Measurements from ENCODE around the gene HNRNPA2B1. TPM values are rescaled to one million over a fixed set of nuclear protein-coding genes. Genes with fewer than 3 reads are reported as not detected.

HNRNPA2B1 gene
- total RNA-seq, result 100 to 1,000 TPM; 269 to 275 TPM
- long read RNA-seq, donor 1, full-length matches to known transcripts, result 59 of 87 reads
- long read RNA-seq, donor 1, partial matches to known transcripts, result 9 of 87 reads
- long read RNA-seq, donor 1, other reads (novel, unspliced or antisense), result 19 of 87 reads
- long read RNA-seq, donor 2, full-length matches to known transcripts, result 80 of 120 reads
- long read RNA-seq, donor 2, partial matches to known transcripts, result 17 of 120 reads
- long read RNA-seq, donor 2, other reads (novel, unspliced or antisense), result 23 of 120 reads

- DNase-seq (ENCODE audit: low spot score), result peak; percentile 99
- intact Hi-C loops (cut with DNase I), result loop anchor here in 1 of 2 donors (10.0 kb wide), 1 partner anchor 964 kb away; the partner anchor contains the start of gene HOXA9
Measured at GRCh38 chr7:26200444-26201246, at the start of gene HNRNPA2B1. TSS of gene HNRNPA2B1 (minus strand) at chr7:26200746. CDS start at chr7:26200577, 169 bp downstream.

- intact Hi-C loops (cut with DNase I), result no loop called here
- no peak for DNase-seq (ENCODE audit: low spot score)
Measured at GRCh38 chr7:26250239-26250638, 49.7 kb upstream of the HNRNPA2B1 start.

GRCh38 chr7:26245150-26245549, 44.6 kb upstream of the HNRNPA2B1 start:
- no peak for DNase-seq (ENCODE audit: low spot score)
- intact Hi-C loops (cut with DNase I), result no loop called here

GRCh38 chr7:26238032-26238431, 37.5 kb upstream of the HNRNPA2B1 start:
- no peak for DNase-seq (ENCODE audit: low spot score)
- intact Hi-C loops (cut with DNase I), result no loop called here

GRCh38 chr7:26237035-26237807, 36.7 kb upstream of the HNRNPA2B1 start:
- intact Hi-C loops (cut with DNase I), result no loop called here
- no peak for DNase-seq (ENCODE audit: low spot score)

GRCh38 chr7:26233902-26234511, 33.5 kb upstream of the HNRNPA2B1 start:
- no peak for DNase-seq (ENCODE audit: low spot score)
- intact Hi-C loops (cut with DNase I), result no loop called here

GRCh38 chr7:26227987-26228386, 27.4 kb upstream of the HNRNPA2B1 start:
- DNase-seq (ENCODE audit: low spot score), result no peak

GRCh38 chr7:26224359-26224758, 23.8 kb upstream of the HNRNPA2B1 start:
- intact Hi-C loops (cut with DNase I), result no loop called here
- DNase-seq (ENCODE audit: low spot score), result no peak

More at GRCh38 chr7:26227987-26228386, 27.4 kb upstream of the HNRNPA2B1 start:
- intact Hi-C loops (cut with DNase I), result no loop called here

- no peak for DNase-seq (ENCODE audit: low spot score)
- intact Hi-C loops (cut with DNase I), result no loop called here
Measured at GRCh38 chr7:26216049-26216448, 15.5 kb upstream of the HNRNPA2B1 start.

- intact Hi-C loops (cut with DNase I), result no loop called here
- DNase-seq (ENCODE audit: low spot score), result no peak
Measured at GRCh38 chr7:26213807-26214515, 13.4 kb upstream of the HNRNPA2B1 start.

- intact Hi-C loops (cut with DNase I), result no loop called here
- no peak for DNase-seq (ENCODE audit: low spot score)
Measured at GRCh38 chr7:26212921-26213718, 12.6 kb upstream of the HNRNPA2B1 start.

- intact Hi-C loops (cut with DNase I), result loop anchor here in 1 of 2 donors (10.0 kb wide), 1 partner anchor 957 kb away; the partner anchor contains the start of gene HOXA9
- DNase-seq (ENCODE audit: low spot score), result no peak
Measured at GRCh38 chr7:26208040-26208439, 7.5 kb upstream of the HNRNPA2B1 start.

- intact Hi-C loops (cut with DNase I), result loop anchor here in 1 of 2 donors (10.0 kb wide), 1 partner anchor 962 kb away; the partner anchor contains the start of gene HOXA9
Measured at GRCh38 chr7:26203016-26203415, 2.5 kb upstream of the HNRNPA2B1 start.

GRCh38 chr7:26202019-26202990, 1.8 kb upstream of the HNRNPA2B1 start:
- peak; percentile 89 for DNase-seq (ENCODE audit: low spot score)
- intact Hi-C loops (cut with DNase I), result loop anchor here in 1 of 2 donors (10.0 kb wide), 1 partner anchor 962 kb away; the partner anchor contains the start of gene HOXA9

More at GRCh38 chr7:26203016-26203415, 2.5 kb upstream of the HNRNPA2B1 start:
- DNase-seq (ENCODE audit: low spot score), result no peak

- peak; percentile 97 for DNase-seq (ENCODE audit: low spot score)
- intact Hi-C loops (cut with DNase I), result loop anchor here in 1 of 2 donors (10.0 kb wide), 1 partner anchor 963 kb away; the partner anchor contains the start of gene HOXA9
Measured at GRCh38 chr7:26201247-26202018, 887 bp upstream of the HNRNPA2B1 start, which contains the start of gene CBX3. TSS of gene CBX3 (plus strand) at chr7:26201745. CDS start at chr7:26202999, 1,254 bp downstream.

Data from posterior vena cava (tissue), 2 donors.